NT2/D1 (cell line): Measurements from ENCODE around the gene PKN3.

ENCODE experiments used
- SUZ12 ChIP-seq: IDR thresholded peaks from 2 replicates; pipeline ENCODE4 v1.6.1; 2011; ENCODE audit not compliant: insufficient read length, insufficient read depth; ENCODE audit errors: extremely low read depth
- YY1 ChIP-seq: IDR thresholded peaks from 2 replicates; pipeline ENCODE4 v1.6.1; 2011; ENCODE audit not compliant: insufficient read length, insufficient read depth

DNA sequence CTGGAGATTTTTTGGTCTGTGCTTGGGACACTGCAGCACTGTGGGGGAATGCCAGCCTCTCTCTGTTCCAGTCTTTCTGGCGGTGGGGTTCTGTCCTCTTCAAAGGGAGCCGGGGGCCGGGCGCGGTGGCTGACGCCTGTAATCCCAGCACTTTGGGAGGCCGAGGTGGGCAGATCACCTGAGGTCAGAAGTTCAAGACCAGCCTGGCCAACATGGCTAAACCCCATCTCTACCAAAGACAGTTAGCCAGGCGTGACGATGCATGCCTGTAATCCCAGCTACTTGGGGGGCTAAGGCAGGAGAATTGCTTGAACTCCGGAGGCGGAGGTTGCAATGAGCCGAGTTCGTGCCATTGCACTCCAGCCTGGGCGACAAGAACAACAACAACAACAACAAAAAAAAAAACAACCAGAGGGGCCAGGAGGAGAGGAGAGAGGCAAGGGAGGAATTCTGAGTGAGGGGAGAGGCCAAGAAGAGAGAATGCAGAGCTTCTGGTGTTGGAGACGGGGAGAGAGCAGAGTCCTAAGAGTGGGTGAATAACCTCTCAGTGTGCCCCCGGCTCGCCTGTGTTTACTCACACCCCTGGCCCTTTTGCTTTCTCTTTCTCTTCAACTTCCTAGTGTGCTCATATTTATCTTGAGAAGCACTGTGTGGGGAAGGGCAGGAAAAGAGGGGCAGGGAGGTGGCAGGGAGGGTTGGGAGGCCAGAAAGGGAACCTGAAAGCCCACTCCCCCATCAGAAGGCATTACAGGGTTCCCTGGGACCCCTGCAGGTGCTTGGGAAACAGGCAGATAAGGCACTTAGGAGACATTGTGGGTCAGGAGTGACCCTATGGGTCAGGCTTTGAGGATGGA lies 16.4 kb upstream of the PKN3 start:
- no peak for TF ChIP-seq YY1
- no peak for TF ChIP-seq SUZ12
